Measurements from ENCODE around the gene SLC22A23. TPM values are rescaled to one million over a fixed set of nuclear protein-coding genes. Genes with fewer than 3 reads are reported as not detected.
A peak's percentile ranks its signal among the peaks of the same experiment; 100 is the strongest.

The SLC22A23 gene
- total RNA-seq, 1 experiment from 2014 or later = 38.2 TPM

GRCh38 chr6:3323148-3323547 lies 133.7 kb downstream of the SLC22A23 start:
- H3K4me3 Mint-ChIP-seq = no peak overlapping the region
- ChIA-PET POLR2A (no interaction called here), CTCF (interaction anchor here (1.8 kb wide), 1 partner anchor 88 kb away, joined by 4 read pairs; no protein-coding TSS in a partner anchor)
- no peaks in the 10 kb centered on the region for H3K9me3 Mint-ChIP-seq
- peaks cover 22% of the 10 kb centered on the region for H3K4me1 Mint-ChIP-seq
- no peak for DNase-seq (ENCODE audit: low spot score)
- H3K36me3 Mint-ChIP-seq = peaks cover 14% of the 10 kb centered on the region
- no peak overlapping the region for H3K27ac Mint-ChIP-seq
- no peaks in the 10 kb centered on the region for H3K27me3 Mint-ChIP-seq (ENCODE audit: low read depth)
- no peak for TF ChIP-seq ZNF416 (CRISPR knock-in tag; IDR thresholded peaks at IDR 0.05)
- TF ChIP-seq MYBL2 (CRISPR knock-in tag; IDR thresholded peaks at IDR 0.05) = no peak
- TF ChIP-seq PREB (CRISPR knock-in tag; IDR thresholded peaks at IDR 0.05; ENCODE audit: borderline replicate concordance) = no peak
- no peak for TF ChIP-seq E2F5 (CRISPR knock-in tag; IDR thresholded peaks at IDR 0.05)
- no peak for TF ChIP-seq RELA (CRISPR knock-in tag; IDR thresholded peaks at IDR 0.05; ENCODE audit: borderline replicate concordance)
- no peak for TF ChIP-seq CDX4 (CRISPR knock-in tag; IDR thresholded peaks at IDR 0.05; ENCODE audit: borderline replicate concordance)
- no peak for ATAC-seq

GRCh38 chr6:3322366-3322890 lies 134.4 kb downstream of the SLC22A23 start:
- Mint-ChIP-seq H3K4me3 (no peak overlapping the region), H3K9me3 (no peaks in the 10 kb centered on the region), H3K27ac (0 out of 2 replicates have a peak overlapping the region, but pooled peaks have one; percentile 40), H3K36me3 (peaks cover 14% of the 10 kb centered on the region), H3K4me1 (peaks cover 17% of the 10 kb centered on the region), H3K27me3 (ENCODE audit: low read depth) (no peaks in the 10 kb centered on the region)
- CTCF ChIA-PET = interaction anchor here (0.9 to 1.2 kb wide), 3 partner anchors 8 to 71 kb away, joined by 3 to 5 read pairs (median 3); no protein-coding TSS in a partner anchor
- DNase-seq (ENCODE audit: low spot score) (no peak), ATAC-seq (no peak)
- POLR2A ChIA-PET = no interaction called here
- no peak for TF ChIP-seq OVOL2 (CRISPR knock-in tag; IDR thresholded peaks at IDR 0.05; ENCODE audit: borderline replicate concordance)
- no peak for TF ChIP-seq ZNF263 (CRISPR knock-in tag; IDR thresholded peaks at IDR 0.05; ENCODE audit: low read depth)
- TF ChIP-seq ATF6 (CRISPR knock-in tag; IDR thresholded peaks at IDR 0.05) = no peak
- TF ChIP-seq PREB (CRISPR knock-in tag; IDR thresholded peaks at IDR 0.05; ENCODE audit: borderline replicate concordance) = no peak
- TF ChIP-seq SOX15 (CRISPR knock-in tag; IDR thresholded peaks at IDR 0.05) = no peak
- TF ChIP-seq FOXP1 (CRISPR knock-in tag; IDR thresholded peaks at IDR 0.05; ENCODE audit: borderline replicate concordance) = no peak
- TF ChIP-seq AR (CRISPR knock-in tag; IDR thresholded peaks at IDR 0.05) = no peak
- no peak for TF ChIP-seq CREB1 (CRISPR knock-in tag; IDR thresholded peaks at IDR 0.05)
- no peak for TF ChIP-seq ESRRA (CRISPR knock-in tag; IDR thresholded peaks at IDR 0.05; ENCODE audit: borderline replicate concordance)
- TF ChIP-seq FOXP4 (CRISPR knock-in tag; IDR thresholded peaks at IDR 0.05) = no peak
- TF ChIP-seq SMAD4 (CRISPR knock-in tag; IDR thresholded peaks at IDR 0.05) = no peak
- no peak for TF ChIP-seq NR2C2 (CRISPR knock-in tag; IDR thresholded peaks at IDR 0.05)
- no peak for TF ChIP-seq ZNF425 (CRISPR knock-in tag; conservative IDR thresholded peaks at IDR 0.05)
- TF ChIP-seq TCF7 (CRISPR knock-in tag; IDR thresholded peaks at IDR 0.05; ENCODE audit: low read depth) = no peak
- TF ChIP-seq SMAD3 (CRISPR knock-in tag; IDR thresholded peaks at IDR 0.05; ENCODE audit: borderline replicate concordance) = no peak
- TF ChIP-seq EMX1 (CRISPR knock-in tag; IDR thresholded peaks at IDR 0.05) = no peak
